Mucosa of stomach (tissue), 1 donor: ENCODE data around the gene COL4A4.

Source experiments
- H3K27me3 ChIP-seq: one replicate; pipeline ENCODE4 v1.7.0; 2013; ENCODE audit warnings: mild to moderate bottlenecking, low read length; ENCODE audit not compliant: control insufficient read depth, insufficient read depth
- H3K36me3 ChIP-seq: one replicate; pipeline ENCODE4 v1.7.0; 2013; ENCODE audit warnings: low read length; ENCODE audit not compliant: control insufficient read depth, insufficient read depth
- H3K4me1 ChIP-seq: one replicate; pipeline ENCODE4 v1.7.0; 2013; ENCODE audit warnings: mild to moderate bottlenecking, low read length; ENCODE audit not compliant: control insufficient read depth, insufficient read depth
- H3K4me3 ChIP-seq: one replicate; pipeline ENCODE4 v1.7.0; 2013; ENCODE audit warnings: low read length
- H3K9ac ChIP-seq: one replicate; pipeline ENCODE4 v1.7.0; 2013; ENCODE audit warnings: mild to moderate bottlenecking, low read length, moderate library complexity
- H3K9me3 ChIP-seq: one replicate; pipeline ENCODE4 v1.7.0; 2013; ENCODE audit warnings: mild to moderate bottlenecking, low read length, moderate library complexity; ENCODE audit not compliant: control insufficient read depth
- donor health status: Pancreatic carcinoma.

COL4A4 gene

GRCh38 chr2:227132986-227133385 is 31.0 kb downstream of the COL4A4 start:
- Histone ChIP-seq H3K4me3 (no peak overlapping the region), H3K36me3 (no peaks in the 10 kb centered on the region), H3K9ac (no peak overlapping the region), H3K9me3 (no peaks in the 10 kb centered on the region), H3K4me1 (no peaks in the 10 kb centered on the region), H3K27me3 (peaks cover under 1% of the 10 kb centered on the region)

- no peak overlapping the region for H3K4me3 ChIP-seq
- no peak overlapping the region for H3K9ac ChIP-seq
- H3K27me3 ChIP-seq: peaks cover 6% of the 10 kb centered on the region
- no peaks in the 10 kb centered on the region for H3K36me3 ChIP-seq
- no peaks in the 10 kb centered on the region for H3K4me1 ChIP-seq
- H3K9me3 ChIP-seq: no peaks in the 10 kb centered on the region
These were observed 33.4 kb downstream of the COL4A4 start for GRCh38 chr2:227130636-227131035.

- no peak overlapping the region for H3K4me3 ChIP-seq
- H3K9me3 ChIP-seq: no peaks in the 10 kb centered on the region
- H3K36me3 ChIP-seq: no peaks in the 10 kb centered on the region
- H3K27me3 ChIP-seq: peaks cover 6% of the 10 kb centered on the region
- H3K9ac ChIP-seq: no peak overlapping the region
- H3K4me1 ChIP-seq: no peaks in the 10 kb centered on the region
These were observed 36.8 kb downstream of the COL4A4 start for GRCh38 chr2:227127201-227127600.

DNA sequence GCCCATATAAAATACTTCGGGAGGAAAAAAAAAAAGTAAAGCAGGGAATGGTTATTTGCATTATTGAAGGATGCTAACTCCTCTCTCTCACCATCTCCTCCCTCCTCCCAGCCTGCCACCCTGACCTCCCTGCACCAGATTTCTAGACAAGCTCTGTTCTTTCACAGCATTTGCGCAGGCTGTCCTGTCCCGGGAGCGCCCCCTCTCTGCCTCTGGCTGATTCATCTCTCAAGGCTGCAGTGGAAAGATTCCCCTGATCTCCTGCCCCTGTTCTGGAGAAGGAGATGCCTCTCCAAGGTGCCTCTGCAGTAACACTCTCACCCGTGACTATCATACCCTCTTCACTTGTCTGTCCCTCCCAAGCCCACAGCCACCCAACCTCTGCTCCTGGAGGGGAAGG is 38.5 kb downstream of the COL4A4 start:
- H3K9me3 ChIP-seq: no peaks in the 10 kb centered on the region
- H3K36me3 ChIP-seq: no peaks in the 10 kb centered on the region
- peaks cover 6% of the 10 kb centered on the region for H3K27me3 ChIP-seq
- no peak overlapping the region for H3K9ac ChIP-seq
- H3K4me1 ChIP-seq: no peaks in the 10 kb centered on the region
- no peak overlapping the region for H3K4me3 ChIP-seq

DNA sequence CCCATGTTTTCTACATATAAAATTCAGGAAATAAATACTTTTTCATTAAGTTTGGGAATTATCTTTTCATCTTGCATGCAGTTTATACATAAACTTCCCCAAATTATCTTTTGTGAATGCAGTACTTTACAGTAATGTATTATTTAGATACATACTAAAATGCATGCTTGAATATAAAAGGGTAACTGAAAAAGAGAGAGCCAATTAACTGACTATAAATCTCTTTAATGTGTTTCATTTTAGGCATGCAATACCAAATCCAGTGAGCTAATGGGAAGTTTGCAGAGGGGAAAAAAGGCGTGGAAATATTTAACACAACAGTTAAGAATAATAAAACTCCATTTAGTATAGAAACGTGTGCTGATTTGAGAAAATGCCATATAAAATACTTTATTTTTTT is 39.2 kb downstream of the COL4A4 start:
- H3K9me3 ChIP-seq: no peaks in the 10 kb centered on the region
- no peak overlapping the region for H3K9ac ChIP-seq
- H3K4me3 ChIP-seq: no peak overlapping the region
- H3K27me3 ChIP-seq: peaks cover 6% of the 10 kb centered on the region
- no peaks in the 10 kb centered on the region for H3K4me1 ChIP-seq
- no peaks in the 10 kb centered on the region for H3K36me3 ChIP-seq

GRCh38 chr2:227123697-227124096 is 40.3 kb downstream of the COL4A4 start:
- Histone ChIP-seq H3K4me3 (no peak overlapping the region), H3K27me3 (peaks cover 6% of the 10 kb centered on the region), H3K36me3 (no peaks in the 10 kb centered on the region), H3K4me1 (no peaks in the 10 kb centered on the region), H3K9ac (no peak overlapping the region), H3K9me3 (no peaks in the 10 kb centered on the region)

- H3K9ac ChIP-seq: no peak overlapping the region
- no peaks in the 10 kb centered on the region for H3K36me3 ChIP-seq
- no peaks in the 10 kb centered on the region for H3K9me3 ChIP-seq
- H3K4me1 ChIP-seq: no peaks in the 10 kb centered on the region
- no peaks in the 10 kb centered on the region for H3K27me3 ChIP-seq
- H3K4me3 ChIP-seq: no peak overlapping the region
These were observed 45.7 kb downstream of the COL4A4 start for GRCh38 chr2:227118353-227118752.

DNA sequence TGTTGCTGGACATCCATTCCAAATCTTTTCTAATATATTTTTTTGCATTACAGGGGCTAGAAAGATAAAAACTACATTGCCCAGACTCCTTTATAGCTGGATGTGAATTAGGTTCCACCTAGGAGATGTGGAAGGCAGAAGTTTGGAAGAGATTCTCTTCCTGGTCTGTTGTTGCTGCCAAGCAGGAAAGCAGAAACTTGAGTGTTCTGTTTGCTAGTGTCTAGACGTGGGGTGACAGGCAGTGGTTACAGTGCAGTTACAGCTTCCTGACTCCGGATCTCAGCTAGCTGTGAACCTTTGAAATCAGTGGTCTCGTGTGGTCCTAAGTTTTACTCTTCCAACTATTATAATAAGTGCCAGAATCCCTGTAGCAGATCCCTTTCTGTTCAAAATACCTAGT is 46.2 kb downstream of the COL4A4 start:
- Histone ChIP-seq H3K9me3 (no peaks in the 10 kb centered on the region), H3K36me3 (no peaks in the 10 kb centered on the region), H3K4me3 (no peak overlapping the region), H3K27me3 (no peaks in the 10 kb centered on the region), H3K4me1 (no peaks in the 10 kb centered on the region), H3K9ac (no peak overlapping the region)

DNA sequence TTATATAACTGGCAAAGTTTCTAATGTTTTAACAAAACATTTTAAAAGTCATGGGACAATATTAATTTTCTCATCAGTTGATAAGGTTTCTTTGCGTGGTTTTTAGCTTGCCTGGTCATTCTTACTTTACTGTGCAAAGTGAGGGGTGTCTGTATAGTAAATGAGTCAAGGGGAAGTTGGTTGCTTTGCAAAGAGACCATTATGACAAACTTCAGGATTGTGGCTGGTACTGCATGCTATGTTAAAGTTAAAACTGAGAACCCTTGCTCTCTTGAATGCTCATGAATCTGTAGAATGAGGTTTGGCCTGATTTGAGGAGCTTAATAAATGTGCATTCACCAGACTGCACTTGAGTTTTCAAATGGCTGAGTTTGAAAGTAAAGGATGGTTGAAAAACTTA is 47.0 kb downstream of the COL4A4 start:
- H3K36me3 ChIP-seq: no peaks in the 10 kb centered on the region
- no peaks in the 10 kb centered on the region for H3K9me3 ChIP-seq
- H3K9ac ChIP-seq: no peak overlapping the region
- H3K4me1 ChIP-seq: no peaks in the 10 kb centered on the region
- H3K4me3 ChIP-seq: no peak overlapping the region
- no peaks in the 10 kb centered on the region for H3K27me3 ChIP-seq

DNA sequence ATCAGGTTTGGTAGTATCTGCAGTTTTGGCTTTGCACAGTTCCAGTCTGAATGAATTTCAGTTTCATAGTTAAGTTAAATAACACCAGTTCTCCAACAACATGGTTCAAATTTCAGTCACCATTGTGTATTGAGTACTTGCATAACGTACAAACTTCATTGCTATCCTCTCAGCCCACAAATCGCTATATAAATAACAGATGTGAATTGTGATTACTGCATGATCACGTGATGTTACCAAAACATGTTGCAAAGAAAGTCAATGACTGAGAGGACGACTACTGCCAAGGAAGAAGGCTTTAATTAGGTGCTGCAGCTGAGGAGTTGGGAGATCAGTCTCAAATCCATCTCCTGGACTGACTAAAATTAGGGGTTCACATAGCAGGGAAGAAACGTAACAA is 48.2 kb downstream of the COL4A4 start:
- no peak overlapping the region for H3K9ac ChIP-seq
- no peaks in the 10 kb centered on the region for H3K9me3 ChIP-seq
- H3K4me3 ChIP-seq: no peak overlapping the region
- no peaks in the 10 kb centered on the region for H3K36me3 ChIP-seq
- no peaks in the 10 kb centered on the region for H3K27me3 ChIP-seq
- H3K4me1 ChIP-seq: no peaks in the 10 kb centered on the region

- Histone ChIP-seq H3K4me1 (no peaks in the 10 kb centered on the region), H3K27me3 (no peaks in the 10 kb centered on the region), H3K9ac (no peak overlapping the region), H3K9me3 (no peaks in the 10 kb centered on the region), H3K4me3 (no peak overlapping the region), H3K36me3 (no peaks in the 10 kb centered on the region)
These were observed 56.9 kb downstream of the COL4A4 start for GRCh38 chr2:227106845-227107759.

- H3K27me3 ChIP-seq: no peaks in the 10 kb centered on the region
- H3K4me1 ChIP-seq: peaks cover 7% of the 10 kb centered on the region
- H3K4me3 ChIP-seq: no peak overlapping the region
- H3K36me3 ChIP-seq: no peaks in the 10 kb centered on the region
- no peak overlapping the region for H3K9ac ChIP-seq
- no peaks in the 10 kb centered on the region for H3K9me3 ChIP-seq
These were observed 60.4 kb downstream of the COL4A4 start for GRCh38 chr2:227103583-227103982.
